ENCODE measurements around the gene RHOG. TPM values are rescaled to one million over a fixed set of nuclear protein-coding genes. Genes with fewer than 3 reads are reported as not detected.
A peak's percentile ranks its signal among the peaks of the same experiment; 100 is the strongest.

The RHOG gene
- total RNA-seq, 6 experiments from 2014 or later, result 13.9 to 31.5 (median 22.0) TPM

- no peak overlapping the region for H3K27ac ChIP-seq
- DNase-seq (no peak), ATAC-seq (no peak)
- intact Hi-C loops (cut with DNase I), result no loop called here
- no peaks in the 10 kb centered on the region for H3K9me3 ChIP-seq
- H3K4me3 ChIP-seq, result no peak overlapping the region
- 100% methylated on average over 2 of the region's 2 CpGs for WGBS (ENCODE audit: insufficient coverage, low coverage, low lambda C conversion rate, missing lambda C conversion rate)
- H3K27me3 ChIP-seq, result no peaks in the 10 kb centered on the region
- TF ChIP-seq CTCF (IDR thresholded peaks at IDR 0.05), result no peak
- TF ChIP-seq POLR2A (IDR thresholded peaks at IDR 0.05), result no peak
- peaks cover 0 to 37% (median 14%) of the 10 kb centered on the region in 4 donors for H3K4me1 ChIP-seq
- H3K36me3 ChIP-seq, result no peaks in the 10 kb centered on the region
Measured at GRCh38 chr11:3873712-3874349, 33.1 kb upstream of the RHOG start.

DNA sequence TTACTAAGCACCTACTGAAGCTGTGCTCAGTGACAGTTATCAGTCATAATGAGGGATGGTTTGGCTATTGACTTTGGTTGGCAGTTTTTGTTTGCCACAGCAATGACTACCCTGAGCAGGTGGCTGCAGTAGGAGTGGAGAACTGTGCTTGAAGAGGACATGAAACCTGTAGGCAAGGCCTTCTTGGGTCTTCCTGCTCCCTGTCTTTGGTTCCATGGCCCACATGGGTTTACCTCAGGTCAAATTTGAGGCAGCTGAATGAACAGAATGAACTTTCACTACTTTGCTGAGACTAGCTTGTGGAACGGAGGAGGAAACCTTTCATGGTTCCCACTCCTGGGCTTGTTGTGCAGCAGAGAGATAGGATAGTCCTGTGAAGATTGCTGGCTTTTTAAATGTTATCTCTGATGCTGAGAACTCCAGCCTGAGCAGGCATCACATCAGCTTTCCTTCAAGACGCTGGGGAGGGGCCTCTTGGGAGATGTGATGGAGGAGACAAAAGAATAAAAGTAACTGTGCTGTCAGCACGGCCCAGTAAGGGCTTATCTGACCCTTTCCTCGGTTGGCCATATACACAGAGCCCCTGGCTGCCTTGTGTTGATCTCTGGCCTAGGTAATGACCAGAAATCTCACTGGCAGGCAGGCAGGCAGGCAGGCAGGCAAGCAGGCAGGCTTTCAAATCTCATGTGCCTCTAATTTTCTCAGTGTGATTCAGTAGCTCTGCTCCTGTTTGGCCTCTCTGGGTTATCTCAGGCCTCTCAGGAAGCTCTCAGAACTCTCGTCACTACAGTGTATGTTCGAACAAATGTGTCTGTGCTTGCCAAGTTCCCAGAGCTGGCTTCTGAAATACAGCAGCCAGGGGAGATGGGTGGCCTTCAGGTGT lies 26.7 kb upstream of the RHOG start:
- 19% methylated on average over 5 of the region's 6 CpGs for WGBS (ENCODE audit: insufficient coverage, low coverage, low lambda C conversion rate, missing lambda C conversion rate)
- H3K27ac ChIP-seq, result peak overlapping the region; percentile 72 to 84 (median 75)
- TF ChIP-seq POLR2A (IDR thresholded peaks at IDR 0.05), result peak; percentile 70
- no peak for TF ChIP-seq CTCF (IDR thresholded peaks at IDR 0.05)
- H3K9me3 ChIP-seq, result no peaks in the 10 kb centered on the region
- peaks cover 0 to 54% (median 16%) of the 10 kb centered on the region in 4 donors for H3K4me1 ChIP-seq
- ATAC-seq (peak; percentile 70 to 84 (median 72)), DNase-seq (peak in 2 of 3 donors; percentile 42 to 62)
- H3K27me3 ChIP-seq, result no peaks in the 10 kb centered on the region
- no peak overlapping the region for H3K4me3 ChIP-seq
- H3K36me3 ChIP-seq, result no peaks in the 10 kb centered on the region
- intact Hi-C loops (cut with DNase I), result no loop called here

GRCh38 chr11:3866836-3867208 lies 26.1 kb upstream of the RHOG start:
- Histone ChIP-seq H3K4me1 (peaks cover 0 to 50% (median 16%) of the 10 kb centered on the region in 4 donors), H3K27me3 (no peaks in the 10 kb centered on the region)
- intact Hi-C loops (cut with DNase I), result no loop called here

GRCh38 chr11:3866206-3866605 lies 25.4 kb upstream of the RHOG start:
- TF ChIP-seq CTCF (IDR thresholded peaks at IDR 0.05), result peak in 2 of 4 donors; percentile 5 to 7
- no peak for TF ChIP-seq POLR2A (IDR thresholded peaks at IDR 0.05)
- Histone ChIP-seq H3K9me3 (no peaks in the 10 kb centered on the region), H3K27ac (peak overlapping the region; percentile 72 to 84 (median 75)), H3K4me3 (no peak overlapping the region), H3K27me3 (no peaks in the 10 kb centered on the region), H3K36me3 (no peaks in the 10 kb centered on the region), H3K4me1 (peaks cover 0 to 54% (median 16%) of the 10 kb centered on the region in 4 donors)
- intact Hi-C loops (cut with DNase I), result no loop called here
- DNase-seq (peak; percentile 68 to 84 (median 74)), ATAC-seq (peak; percentile 72 to 84 (median 80))
- WGBS (ENCODE audit: insufficient coverage, low coverage, low lambda C conversion rate, missing lambda C conversion rate), result 15% methylated on average over 5 of the region's 5 CpGs

More at GRCh38 chr11:3866836-3867208, 26.1 kb upstream of the RHOG start:
- DNase-seq (no peak), ATAC-seq (peak in 1 of 4 donors; percentile 72)
- H3K4me3 ChIP-seq, result no peak overlapping the region
- no peaks in the 10 kb centered on the region for H3K9me3 ChIP-seq
- H3K36me3 ChIP-seq, result no peaks in the 10 kb centered on the region
- TF ChIP-seq CTCF (IDR thresholded peaks at IDR 0.05), result no peak
- TF ChIP-seq POLR2A (IDR thresholded peaks at IDR 0.05), result peak; percentile 41
- H3K27ac ChIP-seq, result peak overlapping the region; percentile 72 to 84 (median 75)
